GM12878 (cell line): ENCODE data around the gene TRHDE.

Source experiments
- BRCA1 ChIP-seq: IDR thresholded peaks from 2 replicates; pipeline ENCODE4 v1.6.1; 2011; ENCODE audit warnings: low read depth, low read length, improper control_type of control experiment
- CTCF ChIP-seq, 3 experiments: IDR thresholded peaks in 2 of 3; conservative IDR thresholded peaks in 1 of 3; 2 replicates each; pipeline ENCODE4 v1.5.1; 2011; ENCODE audit warnings: low read depth in 3 of 3, low read length in 3 of 3, mild to moderate bottlenecking in 3 of 3, control low read depth in 2 of 3, moderate library complexity in 2 of 3, inconsistent platforms in 1 of 3, mixed read lengths in 1 of 3; ENCODE audit not compliant: control insufficient read depth in 2 of 3, insufficient read depth in 1 of 3; ENCODE audit errors: extremely low read depth in 1 of 3
- EP300 ChIP-seq, 2 experiments: fragments of 150-350 bp in 1 of 2; IDR thresholded peaks; 2 replicates each; pipeline ENCODE4 v1.6.1; 2011 to 2012; ENCODE audit warnings: low read depth in 2 of 2, low read length in 2 of 2, borderline replicate concordance in 1 of 2, improper control_type of control experiment in 1 of 2, inconsistent platforms in 1 of 2; ENCODE audit not compliant: control insufficient read depth in 1 of 2
- FOS ChIP-seq: IDR thresholded peaks from 3 replicates; pipeline ENCODE4 v1.6.1; 2011; ENCODE audit warnings: borderline replicate concordance; ENCODE audit not compliant: insufficient read length; ENCODE audit errors: extremely low read depth
- MAX ChIP-seq: IDR thresholded peaks from 2 replicates; pipeline ENCODE4 v1.6.1; 2012; ENCODE audit warnings: low read depth, low read length, improper control_type of control experiment
- MYC ChIP-seq: IDR thresholded peaks from 2 replicates; pipeline ENCODE4 v1.6.1; 2011; ENCODE audit warnings: mild to moderate bottlenecking, low read length, moderate library complexity, inconsistent platforms; ENCODE audit not compliant: insufficient read depth, insufficient replicate concordance, insufficient read length, severe bottlenecking
- RBBP5 ChIP-seq: fragments of 200-600 bp; sonication (generic); conservative IDR thresholded peaks from 2 replicates; pipeline ENCODE4 v1.6.1; 2016
- SKIL ChIP-seq: fragments of 450-650 bp; IDR thresholded peaks from 2 replicates; pipeline ENCODE4 v1.6.1; 2017; ENCODE audit warnings: mild to moderate bottlenecking, low read depth, inconsistent platforms; ENCODE audit not compliant: poor library complexity, severe bottlenecking
- TCF12 ChIP-seq: IDR thresholded peaks from 2 replicates; pipeline ENCODE4 v1.6.1; 2011; ENCODE audit warnings: low read depth, mild to moderate bottlenecking, low read length
- ZNF274 ChIP-seq: IDR thresholded peaks from one replicate; pipeline ENCODE4 v1.8.0; 2011; ENCODE audit not compliant: insufficient read length, insufficient read depth

GRCh38 chr12:72359416-72359815, 87.2 kb downstream of the TRHDE start:
- TF ChIP-seq FOS: no peak
- TF ChIP-seq CTCF (IDR thresholded peaks at IDR 0.05 in 2 of 3, conservative IDR thresholded peaks at IDR 0.05 in 1 of 3; ENCODE audit: control insufficient read depth in 2 of 3, extremely low read depth in 1 of 3, insufficient read depth in 1 of 3, low read depth in 3 of 3, low read length in 3 of 3): no peak
- TF ChIP-seq RBBP5: no peak
- no peak for TF ChIP-seq MAX
- no peak for TF ChIP-seq BRCA1
- TF ChIP-seq EP300 (IDR thresholded peaks at IDR 0.05; ENCODE audit: borderline replicate concordance in 1 of 2, control insufficient read depth in 1 of 2, low read depth in 2 of 2, low read length in 2 of 2): no peak
- TF ChIP-seq MYC: no peak
- TF ChIP-seq ZNF274: no peak
- TF ChIP-seq SKIL: no peak
- TF ChIP-seq TCF12: no peak
